HTERT RPE-1 (cell line): ENCODE results near the gene FBXO36.

Experiments
- in situ Hi-C: fragments of 300-500 bp; cut with MboI; formaldehyde crosslinking; loops from 4 replicates; pipeline ENCODE4 v1.14.3; 2020; ENCODE audit warnings: low sequenced_read_pairs

The FBXO36 gene

GRCh38 chr2:230046491-230046890 is 124.2 kb downstream of the FBXO36 start:
- in situ Hi-C loops: no loop called here

- in situ Hi-C loops: no loop called here
Observed at GRCh38 chr2:230048010-230048671, 125.8 kb downstream of the FBXO36 start.

- in situ Hi-C loops: no loop called here
Observed at GRCh38 chr2:230050136-230050535, 127.8 kb downstream of the FBXO36 start.

GRCh38 chr2:230052299-230052698 is 130.0 kb downstream of the FBXO36 start:
- in situ Hi-C loops: no loop called here

- in situ Hi-C loops: no loop called here
Observed at GRCh38 chr2:230053753-230054478, 131.6 kb downstream of the FBXO36 start.

GRCh38 chr2:230060672-230061293 is 138.5 kb downstream of the FBXO36 start:
- in situ Hi-C loops: no loop called here
